Activated CD8-positive, alpha-beta memory T cell treated with anti-CD3 and anti-CD28 coated beads for 1 hour (primary cell): Measurements from ENCODE around the gene SLC19A2.
"Not testable (repeated sequence)": the region's sequence is repeated elsewhere in the genome, so short reads cannot be mapped to it uniquely, and the experiment has no call there.

Experiments used
- DNase-seq, 2 donors: peaks; one replicate each; pipeline ENCODE4 v3.0.0-alpha.2; 2020; ENCODE audit warnings: low read depth in 1 of 2; ENCODE audit errors: extremely low read depth in 1 of 2

Gene SLC19A2

DNA sequence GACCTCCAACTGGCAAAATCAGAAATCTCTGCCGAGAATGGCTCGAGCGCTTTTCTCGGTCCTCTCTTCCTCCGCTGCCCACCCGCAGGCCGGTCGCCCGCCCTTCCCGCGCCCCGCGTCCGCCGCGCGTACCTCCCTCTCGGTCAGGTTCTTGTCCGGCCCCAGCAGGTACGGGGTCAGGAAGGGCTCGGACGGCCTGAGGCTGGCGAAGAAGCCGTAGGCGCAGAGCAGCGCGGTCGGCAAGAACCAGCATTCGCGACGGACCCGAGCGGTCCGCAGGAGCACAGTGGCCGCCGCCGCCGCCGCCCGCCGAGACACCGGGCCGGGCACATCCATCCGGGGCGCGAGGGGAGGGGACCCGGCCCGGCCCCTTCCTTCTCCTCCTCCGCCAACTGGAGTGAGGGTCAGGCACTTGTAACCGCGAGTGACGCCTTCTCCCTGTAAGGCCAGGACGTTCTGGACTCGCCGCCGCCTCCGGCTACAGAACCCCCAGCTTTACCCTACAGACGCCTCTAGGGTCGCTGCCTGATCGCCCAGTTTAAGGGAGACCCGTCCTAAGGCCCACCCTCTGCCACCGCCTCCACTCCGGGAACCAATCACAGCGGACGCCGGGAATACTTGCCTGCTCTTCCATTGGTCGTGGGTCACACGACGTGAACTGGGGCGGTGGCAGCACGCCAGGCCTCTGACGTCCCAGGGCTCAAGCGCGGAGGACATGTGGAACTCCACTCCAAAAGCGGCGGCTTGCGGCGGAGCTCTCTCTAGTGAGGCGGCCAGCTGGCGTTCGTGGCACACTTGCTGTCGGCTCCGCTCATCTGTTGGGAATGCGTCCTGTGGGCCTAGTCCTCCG is at the start of gene SLC19A2:
Gene SLC19A2 (minus strand): TSS at position 514 of the 850 bp plus-strand sequence. CDS start 178 bp downstream, at position 336.
- DNase-seq = peak; percentile 85 to 87

GRCh38 chr1:169534653-169535052 is 48.9 kb upstream of the SLC19A2 start:
- DNase-seq = no peak

- DNase-seq = not testable (repeated sequence)
These were observed 47.9 kb upstream of the SLC19A2 start for GRCh38 chr1:169533528-169534190.

GRCh38 chr1:169530448-169530847 is 44.7 kb upstream of the SLC19A2 start:
- DNase-seq = no peak

GRCh38 chr1:169529068-169529642 is 43.4 kb upstream of the SLC19A2 start:
- DNase-seq = no peak

GRCh38 chr1:169528215-169529067 is 42.7 kb upstream of the SLC19A2 start:
- DNase-seq = no peak

- no peak for DNase-seq
These were observed 41.9 kb upstream of the SLC19A2 start for GRCh38 chr1:169527451-169528214.

- no peak for DNase-seq
These were observed 41.3 kb upstream of the SLC19A2 start for GRCh38 chr1:169527001-169527400.

DNA sequence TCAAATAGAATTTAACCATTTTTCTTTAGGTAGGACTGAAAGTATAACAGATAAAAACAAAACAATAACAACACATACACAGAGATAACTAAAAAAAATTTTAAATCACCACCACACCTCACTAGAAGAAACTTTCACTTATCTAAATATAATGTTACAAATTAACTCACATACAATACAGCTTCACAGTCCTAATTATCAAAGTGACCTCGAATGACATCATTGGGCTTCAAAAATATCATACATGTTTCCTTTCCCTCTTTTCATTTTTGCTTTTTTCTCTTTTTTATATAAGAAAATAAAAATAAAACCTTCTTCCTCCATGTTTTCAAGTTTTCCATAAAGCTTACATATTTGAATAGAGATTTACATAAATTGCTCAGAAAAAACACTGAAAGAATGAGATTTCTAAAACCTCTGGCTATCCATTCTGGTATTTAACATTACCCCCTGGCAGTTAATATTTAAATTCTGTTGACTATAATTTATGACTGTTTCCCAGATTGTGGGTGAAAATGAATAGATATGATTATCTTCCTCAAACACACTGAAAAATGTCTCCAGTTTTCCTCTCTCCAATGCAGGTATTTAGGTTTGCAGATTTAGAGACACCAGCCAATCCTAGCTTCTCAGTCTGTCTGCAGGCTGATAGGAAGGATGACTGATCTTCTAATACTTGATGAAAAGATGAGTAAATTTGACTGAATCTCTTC is 40.5 kb upstream of the SLC19A2 start:
- DNase-seq = no peak

GRCh38 chr1:169525391-169525790 is 39.6 kb upstream of the SLC19A2 start:
- no peak for DNase-seq

DNA sequence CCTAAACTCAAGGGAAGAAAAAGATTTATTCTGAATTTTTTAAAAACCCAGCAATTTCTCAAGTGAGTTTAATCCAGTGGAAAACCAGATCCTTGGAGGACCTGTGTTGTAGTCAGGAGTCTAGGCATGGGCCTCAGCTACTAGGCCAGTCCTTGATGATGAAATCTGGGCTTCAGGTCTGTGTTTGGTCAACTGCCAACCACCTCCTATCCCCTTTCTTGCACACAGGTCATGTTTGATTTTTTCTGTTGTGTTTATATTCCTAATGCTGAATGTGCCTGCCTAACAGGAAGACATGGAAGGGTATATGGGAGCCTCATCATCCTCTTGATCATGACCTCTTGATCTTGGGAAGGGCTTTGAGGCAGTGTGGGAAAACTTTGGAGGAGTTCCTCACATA is 38.2 kb upstream of the SLC19A2 start:
- no peak for DNase-seq

DNA sequence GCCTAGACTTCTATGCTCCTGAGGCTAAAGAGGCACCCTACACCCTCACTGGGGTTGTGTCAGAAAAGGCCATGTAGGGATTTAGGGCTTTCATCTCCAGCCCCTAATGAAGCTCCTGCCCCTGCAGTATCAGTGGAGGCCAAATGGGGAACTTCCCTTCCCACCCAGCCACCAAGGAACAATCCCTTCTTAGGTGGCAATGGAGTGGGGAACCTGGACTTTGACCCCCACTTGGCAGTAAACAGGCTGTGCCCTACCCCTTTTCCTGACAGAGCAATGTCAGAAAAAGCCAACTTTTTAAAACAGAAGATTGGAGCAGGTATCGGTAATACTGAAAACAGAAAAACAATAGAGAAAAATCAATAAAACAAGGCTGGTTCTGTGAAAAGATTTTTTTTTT is 35.5 kb upstream of the SLC19A2 start:
- no peak for DNase-seq

DNA sequence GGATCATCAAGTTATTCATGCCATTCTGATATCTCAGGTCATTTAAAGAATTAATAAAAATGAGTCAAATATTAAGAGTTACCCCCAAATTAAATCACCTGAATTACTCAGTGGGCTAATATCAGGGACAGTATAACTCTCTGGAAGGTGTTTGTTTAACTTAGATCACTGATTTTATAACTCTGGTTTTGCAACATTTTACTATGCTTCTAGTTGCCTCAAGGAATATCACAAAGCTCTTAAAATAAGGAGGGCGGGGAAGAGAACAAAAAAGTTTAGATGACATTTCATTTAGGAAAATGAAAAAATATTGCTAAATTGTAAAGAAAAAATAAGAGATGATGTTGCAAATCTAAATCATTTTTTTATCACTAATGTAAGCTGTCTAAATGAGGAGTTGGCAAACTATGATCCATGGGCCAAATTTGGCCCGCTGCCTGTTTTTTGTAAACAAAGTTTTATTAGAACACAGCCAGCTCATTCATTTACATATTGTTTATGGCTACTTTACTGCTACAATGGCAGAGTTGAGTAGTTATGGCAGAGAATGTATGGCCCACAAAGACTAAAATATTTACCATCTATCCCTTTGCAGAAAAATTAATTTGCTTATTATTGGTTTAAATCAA is 31.9 kb upstream of the SLC19A2 start:
- DNase-seq = no peak

GRCh38 chr1:169515641-169516040 is 29.9 kb upstream of the SLC19A2 start:
- DNase-seq = no peak

DNA sequence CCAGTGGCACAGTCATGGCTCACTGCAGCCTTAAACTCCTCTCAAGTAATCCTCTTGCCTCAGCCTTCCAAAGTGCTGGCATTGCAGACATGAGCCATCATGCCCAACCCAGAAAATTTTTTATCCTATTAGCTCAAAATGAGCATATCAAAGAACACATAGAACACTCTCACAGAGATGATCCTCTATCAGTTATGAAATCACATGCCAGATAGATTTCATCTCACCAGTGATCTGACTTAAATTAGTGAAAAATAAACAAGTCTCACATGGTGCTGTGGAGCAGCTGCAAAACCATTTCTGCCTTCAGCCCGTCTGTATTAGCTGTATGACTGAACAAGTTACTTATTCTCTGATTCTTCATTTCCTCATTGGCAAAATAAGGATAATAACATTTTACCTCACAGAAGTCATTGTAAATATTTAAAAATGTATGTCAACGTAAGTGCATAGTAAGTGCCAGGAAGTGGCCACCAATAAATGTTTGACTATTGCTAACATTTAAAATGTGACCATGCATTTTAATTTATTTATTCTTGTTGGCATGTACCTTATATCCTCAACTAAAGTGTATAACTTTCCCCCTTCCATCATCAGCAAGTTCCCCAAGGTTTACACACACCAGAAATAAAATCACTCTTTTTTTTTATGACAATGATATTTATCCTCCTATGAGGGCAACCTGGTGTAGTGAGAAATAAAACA is 29.0 kb upstream of the SLC19A2 start:
- no peak for DNase-seq

- no peak for DNase-seq
These were observed 27.5 kb upstream of the SLC19A2 start for GRCh38 chr1:169513208-169513607.

GRCh38 chr1:169511316-169512005 is 25.7 kb upstream of the SLC19A2 start:
- DNase-seq = no peak

GRCh38 chr1:169510060-169510459 is 24.3 kb upstream of the SLC19A2 start:
- DNase-seq = no peak
